Gastroesophageal sphincter (tissue), 4 donors: Measurements from ENCODE around the gene PIKFYVE. TPM values are rescaled to one million over a fixed set of nuclear protein-coding genes. Genes with fewer than 3 reads are reported as not detected.
"Not testable (repeated sequence)": the region's sequence is repeated elsewhere in the genome, so short reads cannot be mapped to it uniquely, and the experiment has no call there.

Source experiments
- ATAC-seq: fragments of 150-250 bp; one replicate; pipeline ENCODE4 v1.9.1; 2016; ENCODE audit warnings: mild to moderate bottlenecking, moderate library complexity
- H3K27ac ChIP-seq, 4 donors: fragments of 200-600 bp; sonication (generic) in 3 of 4; 1 replicate in 3 of 4; 2 replicates in 1 of 4; pipeline ENCODE4 v1.5.1; 2016 to 2019
- H3K27me3 ChIP-seq: fragments of 200-600 bp; sonication (generic); one replicate; pipeline ENCODE4 v1.5.1; 2019
- H3K36me3 ChIP-seq, 2 donors: fragments of 200-600 bp; sonication (generic); one replicate each; pipeline ENCODE4 v1.5.1; 2019; ENCODE audit warnings: control low read depth in 1 of 2
- H3K4me1 ChIP-seq, 3 donors: fragments of 200-600 bp; sonication (generic); 1 replicate in 2 of 3; 2 replicates in 1 of 3; pipeline ENCODE4 v1.5.1; 2016 to 2019; ENCODE audit warnings: control low read depth in 2 of 3
- H3K4me3 ChIP-seq, 2 donors: fragments of 200-600 bp; sonication (generic); one replicate each; pipeline ENCODE4 v1.5.1; 2019; ENCODE audit warnings: mild to moderate bottlenecking in 1 of 2, moderate library complexity in 1 of 2
- H3K9me3 ChIP-seq, 3 donors: fragments of 200-600 bp; sonication (generic); one replicate each; pipeline ENCODE4 v1.5.1; 2017 to 2019; ENCODE audit warnings: control low read depth in 2 of 3
- CTCF ChIP-seq, 4 experiments: fragments of 200-600 bp in 2 of 4; fragments of 450-650 bp in 2 of 4; sonication (generic) in 1 of 4; IDR thresholded peaks; one replicate each; pipeline ENCODE4 v1.5.1; 2017 to 2019; ENCODE audit warnings: antibody characterized with exemption in 4 of 4, mild to moderate bottlenecking in 2 of 4, moderate library complexity in 2 of 4
- EP300 ChIP-seq: sonication (generic); formaldehyde crosslinking; IDR thresholded peaks from one replicate; pipeline ENCODE4 v1.6.1; 2017; ENCODE audit warnings: antibody characterized with exemption, mild to moderate bottlenecking
- POLR2A ChIP-seq, 2 donors: fragments of 450-650 bp; IDR thresholded peaks; one replicate each; pipeline ENCODE4 v1.6.1; 2017; ENCODE audit warnings: antibody characterized with exemption in 2 of 2, mild to moderate bottlenecking in 2 of 2, moderate library complexity in 1 of 2
- POLR2AphosphoS5 ChIP-seq: sonication (generic); formaldehyde crosslinking; IDR thresholded peaks from one replicate; pipeline ENCODE4 v1.6.1; 2017; ENCODE audit warnings: antibody characterized with exemption
- WGBS, 2 donors: methylation state at CpG; one replicate each; pipeline ENCODE4 v1.1.5; 2018; ENCODE audit warnings: low coverage in 1 of 2; 5-methylcytosine and 5-hydroxymethylcytosine counted together
- total RNA-seq, 4 donors: library from RNA; depleted of rRNA; stranded (reverse); fragments of >200 nt; gene quantifications; one replicate each; pipeline ENCODE4 v1.1.0, GENCODE V29; 2016

Gene PIKFYVE
- 10 to 100 TPM; 24.5 to 32.6 (median 27.2) TPM for total RNA-seq

GRCh38 chr2:208265801-208266552 lies at the start of gene PIKFYVE:
PIKFYVE (plus strand) TSS chr2:208266255; CDS start chr2:208271520, 5,265 bp downstream.
- Histone ChIP-seq H3K27me3 (no peaks in the 10 kb centered on the region), H3K36me3 (no peaks in the 10 kb centered on the region), H3K4me3 (peak within 1 kb of the TSS; percentile 83 to 96), H3K9me3 (no peaks in the 10 kb centered on the region), H3K4me1 (peaks cover 0 to 42% (median 16%) of the 10 kb centered on the region in 3 donors), H3K27ac (peak within 1 kb of the TSS; percentile 89 to 98 (median 94))
- whole genome bisulfite sequencing, 2 donors = 0% methylated on average over 17 of the region's 50 CpGs; no CpG with 5 or more reads in 1 of the 2 donors
- TF ChIP-seq POLR2A (IDR thresholded peaks at IDR 0.05) = peak; percentile 67 to 78
- no peak for TF ChIP-seq EP300
- peak in 1 of 4 experiments; percentile 23 for TF ChIP-seq CTCF (IDR thresholded peaks at IDR 0.05)
- peak; percentile 87 for TF ChIP-seq POLR2AphosphoS5
- peak; percentile 97 for ATAC-seq

GRCh38 chr2:208221873-208222272 lies 44.2 kb upstream of the PIKFYVE start:
- WGBS, 2 donors = 94% methylated on average over 2 of the region's 3 CpGs; no CpG with 5 or more reads in 1 of the 2 donors
- H3K9me3 ChIP-seq, H3K27me3 ChIP-seq, ATAC-seq, H3K4me3 ChIP-seq, H3K36me3 ChIP-seq, H3K4me1 ChIP-seq, H3K27ac ChIP-seq: not testable (repeated sequence)

GRCh38 chr2:208222351-208222750 lies 43.7 kb upstream of the PIKFYVE start:
- no peaks in the 10 kb centered on the region for H3K4me1 ChIP-seq
- H3K27me3 ChIP-seq = no peaks in the 10 kb centered on the region
- H3K36me3 ChIP-seq = no peaks in the 10 kb centered on the region
- no peak for ATAC-seq
- no peak overlapping the region for H3K27ac ChIP-seq
- TF ChIP-seq POLR2AphosphoS5 = no peak
- TF ChIP-seq CTCF (IDR thresholded peaks at IDR 0.05) = no peak
- TF ChIP-seq POLR2A (IDR thresholded peaks at IDR 0.05) = no peak
- WGBS, 2 donors = 70 to 93% methylated on average over 2 of the region's 3 CpGs
- no peaks in the 10 kb centered on the region for H3K9me3 ChIP-seq
- no peak overlapping the region for H3K4me3 ChIP-seq

- ATAC-seq = no peak
Measured at GRCh38 chr2:208224802-208225201, 41.3 kb upstream of the PIKFYVE start.

GRCh38 chr2:208227581-208228232 lies 38.3 kb upstream of the PIKFYVE start:
- Histone ChIP-seq H3K4me3 (no peak overlapping the region), H3K9me3 (no peaks in the 10 kb centered on the region), H3K36me3 (no peaks in the 10 kb centered on the region), H3K27me3 (no peaks in the 10 kb centered on the region), H3K27ac (no peak overlapping the region), H3K4me1 (no peaks in the 10 kb centered on the region)
- 90 to 100% methylated on average over 1 to 2 of the region's 33 CpGs for WGBS, 2 donors
- ATAC-seq = no peak
- no peak for TF ChIP-seq CTCF (IDR thresholded peaks at IDR 0.05)
- no peak for TF ChIP-seq POLR2AphosphoS5
- TF ChIP-seq POLR2A (IDR thresholded peaks at IDR 0.05) = no peak
- no peak for TF ChIP-seq EP300

More at GRCh38 chr2:208224802-208225201, 41.3 kb upstream of the PIKFYVE start:
- no peaks in the 10 kb centered on the region for H3K9me3 ChIP-seq
- no peaks in the 10 kb centered on the region for H3K27me3 ChIP-seq
- no peaks in the 10 kb centered on the region for H3K36me3 ChIP-seq
- TF ChIP-seq POLR2AphosphoS5 = no peak
- no peak for TF ChIP-seq CTCF (IDR thresholded peaks at IDR 0.05)
- TF ChIP-seq POLR2A (IDR thresholded peaks at IDR 0.05) = no peak
- TF ChIP-seq EP300 = no peak
- 91 to 94% methylated on average over 2 of the region's 2 CpGs for WGBS, 2 donors
- no peak overlapping the region for H3K4me3 ChIP-seq
- H3K4me1 ChIP-seq = no peaks in the 10 kb centered on the region
- no peak overlapping the region for H3K27ac ChIP-seq
